ENCODE measurements around the gene ALPG. TPM values are rescaled to one million over a fixed set of nuclear protein-coding genes. Genes with fewer than 3 reads are reported as not detected.
"Not testable (repeated sequence)": the region's sequence is repeated elsewhere in the genome, so short reads cannot be mapped to it uniquely, and the experiment has no call there.

The ALPG gene
- total RNA-seq, 1 donor from 2014 or later: not detected

DNA sequence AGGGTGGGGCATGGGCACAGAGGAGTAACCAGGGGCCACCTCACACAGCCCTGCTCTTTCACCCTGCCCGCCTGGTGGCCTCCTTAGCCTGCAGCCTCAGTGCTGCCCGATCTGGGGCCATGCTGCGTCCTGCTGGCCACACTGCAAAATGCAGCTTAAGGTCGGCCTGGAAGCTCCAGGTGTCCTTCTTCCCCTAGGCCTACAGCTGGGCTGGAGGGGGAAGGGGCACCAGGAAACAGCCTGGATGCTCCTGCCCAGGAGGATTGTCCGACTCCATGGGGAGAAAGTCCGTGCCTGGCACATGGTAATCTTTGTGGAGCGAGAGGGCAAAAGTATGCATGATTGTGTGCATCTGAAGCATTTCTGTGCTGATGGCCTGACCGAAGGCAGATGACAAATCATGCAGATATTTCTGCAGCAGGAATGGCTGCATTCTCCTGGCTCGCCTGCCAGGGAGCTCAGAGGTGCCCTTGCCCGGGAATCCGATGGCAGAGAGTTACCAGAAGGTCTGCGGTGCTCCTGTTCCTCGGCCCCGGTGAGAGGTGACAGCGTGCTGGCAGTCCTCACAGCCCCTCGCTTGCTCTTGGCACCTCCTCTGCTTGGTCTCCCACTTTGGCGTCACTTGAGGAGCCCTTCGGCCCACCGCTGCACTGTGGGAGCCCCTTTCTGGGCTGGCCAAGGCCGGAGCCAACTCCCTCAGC is 40.9 kb upstream of the ALPG start:
- peaks cover 22% of the 10 kb centered on the region for H3K4me1 Mint-ChIP-seq (ENCODE audit: unreplicated experiment)
- H3K27me3 Mint-ChIP-seq (ENCODE audit: unreplicated experiment): no peaks in the 10 kb centered on the region
- H3K9me3 Mint-ChIP-seq (ENCODE audit: unreplicated experiment): no peaks in the 10 kb centered on the region
- no peak for DNase-seq (ENCODE audit: extremely low spot score, unreplicated experiment)
- H3K4me3 Mint-ChIP-seq (ENCODE audit: unreplicated experiment): no peak overlapping the region
- no peak overlapping the region for H3K27ac Mint-ChIP-seq (ENCODE audit: unreplicated experiment)
- no peaks in the 10 kb centered on the region for H3K36me3 Mint-ChIP-seq (ENCODE audit: unreplicated experiment)
- TF ChIP-seq, protein P1, sequence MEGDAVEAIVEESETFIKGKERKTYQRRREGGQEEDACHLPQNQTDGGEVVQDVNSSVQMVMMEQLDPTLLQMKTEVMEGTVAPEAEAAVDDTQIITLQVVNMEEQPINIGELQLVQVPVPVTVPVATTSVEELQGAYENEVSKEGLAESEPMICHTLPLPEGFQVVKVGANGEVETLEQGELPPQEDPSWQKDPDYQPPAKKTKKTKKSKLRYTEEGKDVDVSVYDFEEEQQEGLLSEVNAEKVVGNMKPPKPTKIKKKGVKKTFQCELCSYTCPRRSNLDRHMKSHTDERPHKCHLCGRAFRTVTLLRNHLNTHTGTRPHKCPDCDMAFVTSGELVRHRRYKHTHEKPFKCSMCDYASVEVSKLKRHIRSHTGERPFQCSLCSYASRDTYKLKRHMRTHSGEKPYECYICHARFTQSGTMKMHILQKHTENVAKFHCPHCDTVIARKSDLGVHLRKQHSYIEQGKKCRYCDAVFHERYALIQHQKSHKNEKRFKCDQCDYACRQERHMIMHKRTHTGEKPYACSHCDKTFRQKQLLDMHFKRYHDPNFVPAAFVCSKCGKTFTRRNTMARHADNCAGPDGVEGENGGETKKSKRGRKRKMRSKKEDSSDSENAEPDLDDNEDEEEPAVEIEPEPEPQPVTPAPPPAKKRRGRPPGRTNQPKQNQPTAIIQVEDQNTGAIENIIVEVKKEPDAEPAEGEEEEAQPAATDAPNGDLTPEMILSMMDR (IDR thresholded peaks at IDR 0.05): peak; percentile 57

DNA sequence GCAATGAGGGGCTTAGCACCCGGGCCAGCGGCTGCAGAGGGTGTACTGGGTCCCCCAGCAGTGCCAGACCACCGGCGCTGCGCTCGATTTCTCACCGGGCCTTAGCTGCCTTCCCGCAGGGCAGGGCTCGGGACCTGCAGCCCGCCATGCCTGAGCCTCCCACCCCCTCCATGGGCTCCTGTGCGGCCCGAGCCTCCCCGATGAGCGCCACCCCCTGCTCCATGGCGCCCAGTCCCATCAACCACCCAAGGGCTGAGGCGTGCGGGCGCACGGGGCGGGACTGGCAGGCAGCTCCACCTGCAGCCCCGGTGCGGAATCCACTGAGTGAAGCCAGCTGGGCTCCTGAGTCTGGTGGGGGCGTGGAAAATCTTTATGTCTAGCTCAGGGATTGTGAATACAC is 40.2 kb upstream of the ALPG start:
- DNase-seq (ENCODE audit: extremely low spot score, unreplicated experiment); H3K27ac Mint-ChIP-seq (ENCODE audit: unreplicated experiment); H3K27me3 Mint-ChIP-seq (ENCODE audit: unreplicated experiment); H3K4me3 Mint-ChIP-seq (ENCODE audit: unreplicated experiment); H3K36me3 Mint-ChIP-seq (ENCODE audit: unreplicated experiment); H3K9me3 Mint-ChIP-seq (ENCODE audit: unreplicated experiment): not testable (repeated sequence)
- H3K4me1 Mint-ChIP-seq (ENCODE audit: unreplicated experiment): peaks cover 22% of the 10 kb centered on the region

DNA sequence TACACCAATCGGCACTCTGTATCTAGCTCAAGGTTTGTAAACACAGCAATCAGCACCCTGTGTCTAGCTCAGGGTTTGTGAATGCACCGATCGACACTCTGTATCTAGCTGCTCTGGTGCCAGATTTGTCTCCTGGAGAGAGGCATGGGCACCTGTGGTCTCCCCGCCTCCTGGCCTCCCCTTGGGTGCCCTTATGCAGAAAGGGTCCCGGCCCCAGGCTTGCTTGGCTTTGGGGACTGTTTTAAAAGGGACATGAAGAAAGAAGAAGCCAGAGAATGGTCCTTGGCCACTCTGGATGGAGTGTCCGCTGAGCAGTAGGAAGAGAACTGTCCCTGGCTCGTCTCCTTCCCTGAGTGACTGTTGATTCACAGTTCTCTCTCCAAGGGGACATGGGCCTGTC is 39.6 kb upstream of the ALPG start:
- Mint-ChIP-seq H3K27me3 (ENCODE audit: unreplicated experiment) (no peaks in the 10 kb centered on the region), H3K4me3 (ENCODE audit: unreplicated experiment) (no peak overlapping the region), H3K27ac (ENCODE audit: unreplicated experiment) (no peak overlapping the region), H3K9me3 (ENCODE audit: unreplicated experiment) (no peaks in the 10 kb centered on the region), H3K4me1 (ENCODE audit: unreplicated experiment) (peaks cover 22% of the 10 kb centered on the region), H3K36me3 (ENCODE audit: unreplicated experiment) (no peaks in the 10 kb centered on the region)
- TF ChIP-seq, protein P1 (IDR thresholded peaks at IDR 0.05): no peak
- no peak for DNase-seq (ENCODE audit: extremely low spot score, unreplicated experiment)

DNA sequence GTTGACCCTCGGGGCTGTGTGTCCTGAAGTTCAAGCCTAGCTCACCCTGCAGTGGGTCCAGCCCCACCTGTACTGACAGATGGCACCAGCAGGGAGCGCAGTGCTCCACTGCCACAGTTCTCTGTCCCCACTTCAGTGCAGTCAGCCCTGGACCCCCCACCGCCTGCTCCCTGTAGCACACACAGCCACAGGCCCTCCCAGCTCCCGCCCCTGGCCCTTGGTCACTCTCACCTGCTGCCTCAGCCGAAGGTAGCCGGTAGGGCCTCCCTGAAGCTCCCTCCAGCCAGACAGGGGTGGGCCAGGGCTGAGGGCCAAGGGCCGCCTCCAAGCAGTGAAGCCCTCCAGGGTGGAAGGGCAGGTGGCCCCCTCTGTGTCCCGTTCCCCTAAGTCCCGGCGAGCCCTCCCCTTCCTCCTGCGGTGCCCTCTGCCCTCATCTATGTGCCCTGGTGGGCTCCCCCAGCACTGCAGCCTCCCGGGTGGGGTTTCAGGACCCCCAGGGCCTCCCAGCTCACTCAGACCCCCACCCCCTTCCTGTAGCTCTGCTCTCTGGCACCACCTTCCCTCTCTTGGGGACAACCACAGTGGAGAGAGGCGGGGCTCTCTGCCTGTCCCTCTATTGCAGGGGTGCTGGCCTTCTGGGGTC is 38.9 kb upstream of the ALPG start:
- Mint-ChIP-seq H3K36me3 (ENCODE audit: unreplicated experiment) (no peaks in the 10 kb centered on the region), H3K4me1 (ENCODE audit: unreplicated experiment) (peaks cover 22% of the 10 kb centered on the region), H3K9me3 (ENCODE audit: unreplicated experiment) (no peaks in the 10 kb centered on the region), H3K27ac (ENCODE audit: unreplicated experiment) (no peak overlapping the region), H3K4me3 (ENCODE audit: unreplicated experiment) (no peak overlapping the region), H3K27me3 (ENCODE audit: unreplicated experiment) (no peaks in the 10 kb centered on the region)
- DNase-seq (ENCODE audit: extremely low spot score, unreplicated experiment): no peak
- TF ChIP-seq, protein P1 (IDR thresholded peaks at IDR 0.05): peak; percentile 35

DNA sequence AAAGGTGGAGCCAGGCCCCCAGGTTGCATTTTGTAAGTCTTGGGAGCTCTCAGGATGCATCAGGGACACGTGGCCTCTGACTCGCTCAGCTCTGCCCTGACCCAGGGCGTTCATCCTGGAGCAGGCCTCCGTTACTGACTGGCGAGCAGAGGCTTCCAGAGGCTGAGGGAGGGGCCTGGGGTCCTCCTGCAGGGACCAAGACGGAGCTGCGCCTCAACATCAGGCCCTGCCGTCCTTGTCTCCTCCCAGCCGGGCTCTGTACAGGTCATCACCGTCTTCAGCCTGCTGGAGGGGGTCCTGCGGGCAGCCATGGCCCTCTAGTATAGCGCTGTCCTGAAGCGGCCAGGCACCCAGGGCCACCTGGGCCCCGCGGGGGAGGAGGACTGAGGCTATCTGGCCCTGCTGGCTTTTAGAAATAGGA is 38.3 kb upstream of the ALPG start:
- Mint-ChIP-seq H3K27me3 (ENCODE audit: unreplicated experiment) (no peaks in the 10 kb centered on the region), H3K4me3 (ENCODE audit: unreplicated experiment) (no peak overlapping the region), H3K4me1 (ENCODE audit: unreplicated experiment) (peaks cover 21% of the 10 kb centered on the region), H3K9me3 (ENCODE audit: unreplicated experiment) (no peaks in the 10 kb centered on the region), H3K27ac (ENCODE audit: unreplicated experiment) (no peak overlapping the region), H3K36me3 (ENCODE audit: unreplicated experiment) (no peaks in the 10 kb centered on the region)
- DNase-seq (ENCODE audit: extremely low spot score, unreplicated experiment): no peak
- TF ChIP-seq, protein P1 (IDR thresholded peaks at IDR 0.05): no peak

All from osteocyte (in vitro differentiated cells).